ENCODE results near the gene APPL2.

DNA sequence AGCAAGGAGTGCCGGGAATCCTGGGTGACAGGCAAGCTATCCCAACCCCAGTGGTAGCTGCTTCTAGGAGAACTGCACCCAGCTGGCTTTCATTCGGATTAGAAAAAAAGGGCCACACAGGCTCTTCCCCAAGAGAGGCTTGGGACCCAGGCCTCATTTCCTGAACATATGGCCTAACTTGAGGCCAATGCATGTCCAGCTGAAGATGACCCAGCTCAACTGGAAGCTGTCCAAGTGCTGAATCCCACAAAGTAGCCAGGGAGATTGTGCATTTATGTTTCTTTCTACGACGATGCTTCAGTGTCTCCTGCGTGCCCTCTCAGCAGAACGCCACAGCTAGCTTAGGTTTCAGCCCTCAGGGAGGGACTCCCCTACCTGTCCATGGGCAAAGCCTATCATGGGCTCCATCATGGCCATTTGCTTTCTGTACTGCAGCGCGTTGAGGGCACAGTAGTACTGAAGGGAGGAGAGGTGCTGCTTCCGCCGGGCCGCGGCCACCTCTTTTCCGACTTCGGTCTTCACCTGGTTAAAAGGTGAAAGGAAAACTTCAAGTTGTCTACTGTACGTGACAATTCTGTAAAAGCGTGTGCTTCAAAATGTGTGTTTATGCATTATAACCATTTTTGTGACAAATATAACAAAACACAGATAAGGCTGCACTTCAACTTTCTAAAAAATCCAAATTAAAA lies 29.1 kb downstream of the APPL2 start:
- no peak for TF ChIP-seq EP300 (conservative IDR thresholded peaks at IDR 0.05; ENCODE audit: poor library complexity, severe bottlenecking)
- no peak for TF ChIP-seq MXI1 (conservative IDR thresholded peaks at IDR 0.05; ENCODE audit: poor library complexity, severe bottlenecking)
- TF ChIP-seq, protein P1, sequence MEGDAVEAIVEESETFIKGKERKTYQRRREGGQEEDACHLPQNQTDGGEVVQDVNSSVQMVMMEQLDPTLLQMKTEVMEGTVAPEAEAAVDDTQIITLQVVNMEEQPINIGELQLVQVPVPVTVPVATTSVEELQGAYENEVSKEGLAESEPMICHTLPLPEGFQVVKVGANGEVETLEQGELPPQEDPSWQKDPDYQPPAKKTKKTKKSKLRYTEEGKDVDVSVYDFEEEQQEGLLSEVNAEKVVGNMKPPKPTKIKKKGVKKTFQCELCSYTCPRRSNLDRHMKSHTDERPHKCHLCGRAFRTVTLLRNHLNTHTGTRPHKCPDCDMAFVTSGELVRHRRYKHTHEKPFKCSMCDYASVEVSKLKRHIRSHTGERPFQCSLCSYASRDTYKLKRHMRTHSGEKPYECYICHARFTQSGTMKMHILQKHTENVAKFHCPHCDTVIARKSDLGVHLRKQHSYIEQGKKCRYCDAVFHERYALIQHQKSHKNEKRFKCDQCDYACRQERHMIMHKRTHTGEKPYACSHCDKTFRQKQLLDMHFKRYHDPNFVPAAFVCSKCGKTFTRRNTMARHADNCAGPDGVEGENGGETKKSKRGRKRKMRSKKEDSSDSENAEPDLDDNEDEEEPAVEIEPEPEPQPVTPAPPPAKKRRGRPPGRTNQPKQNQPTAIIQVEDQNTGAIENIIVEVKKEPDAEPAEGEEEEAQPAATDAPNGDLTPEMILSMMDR (IDR thresholded peaks at IDR 0.05; ENCODE audit: poor library complexity, severe bottlenecking), result no peak
- no peak for TF ChIP-seq POLR2AphosphoS5 (IDR thresholded peaks at IDR 0.05)
- TF ChIP-seq EZH2 (IDR thresholded peaks at IDR 0.05; ENCODE audit: borderline replicate concordance, insufficient read depth, low read length, poor library complexity, severe bottlenecking), result no peak
- TF ChIP-seq TAF1 (IDR thresholded peaks at IDR 0.05; ENCODE audit: low read depth), result no peak
- TF ChIP-seq RAD21 (conservative IDR thresholded peaks at IDR 0.05), result no peak
- TF ChIP-seq, protein P2, sequence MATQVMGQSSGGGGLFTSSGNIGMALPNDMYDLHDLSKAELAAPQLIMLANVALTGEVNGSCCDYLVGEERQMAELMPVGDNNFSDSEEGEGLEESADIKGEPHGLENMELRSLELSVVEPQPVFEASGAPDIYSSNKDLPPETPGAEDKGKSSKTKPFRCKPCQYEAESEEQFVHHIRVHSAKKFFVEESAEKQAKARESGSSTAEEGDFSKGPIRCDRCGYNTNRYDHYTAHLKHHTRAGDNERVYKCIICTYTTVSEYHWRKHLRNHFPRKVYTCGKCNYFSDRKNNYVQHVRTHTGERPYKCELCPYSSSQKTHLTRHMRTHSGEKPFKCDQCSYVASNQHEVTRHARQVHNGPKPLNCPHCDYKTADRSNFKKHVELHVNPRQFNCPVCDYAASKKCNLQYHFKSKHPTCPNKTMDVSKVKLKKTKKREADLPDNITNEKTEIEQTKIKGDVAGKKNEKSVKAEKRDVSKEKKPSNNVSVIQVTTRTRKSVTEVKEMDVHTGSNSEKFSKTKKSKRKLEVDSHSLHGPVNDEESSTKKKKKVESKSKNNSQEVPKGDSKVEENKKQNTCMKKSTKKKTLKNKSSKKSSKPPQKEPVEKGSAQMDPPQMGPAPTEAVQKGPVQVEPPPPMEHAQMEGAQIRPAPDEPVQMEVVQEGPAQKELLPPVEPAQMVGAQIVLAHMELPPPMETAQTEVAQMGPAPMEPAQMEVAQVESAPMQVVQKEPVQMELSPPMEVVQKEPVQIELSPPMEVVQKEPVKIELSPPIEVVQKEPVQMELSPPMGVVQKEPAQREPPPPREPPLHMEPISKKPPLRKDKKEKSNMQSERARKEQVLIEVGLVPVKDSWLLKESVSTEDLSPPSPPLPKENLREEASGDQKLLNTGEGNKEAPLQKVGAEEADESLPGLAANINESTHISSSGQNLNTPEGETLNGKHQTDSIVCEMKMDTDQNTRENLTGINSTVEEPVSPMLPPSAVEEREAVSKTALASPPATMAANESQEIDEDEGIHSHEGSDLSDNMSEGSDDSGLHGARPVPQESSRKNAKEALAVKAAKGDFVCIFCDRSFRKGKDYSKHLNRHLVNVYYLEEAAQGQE (IDR thresholded peaks at IDR 0.05; ENCODE audit: borderline replicate concordance), result no peak
